ENCODE results near the gene STRAP.
"Not testable (repeated sequence)": the region's sequence is repeated elsewhere in the genome, so short reads cannot be mapped to it uniquely, and the experiment has no call there.

The STRAP gene

DNA sequence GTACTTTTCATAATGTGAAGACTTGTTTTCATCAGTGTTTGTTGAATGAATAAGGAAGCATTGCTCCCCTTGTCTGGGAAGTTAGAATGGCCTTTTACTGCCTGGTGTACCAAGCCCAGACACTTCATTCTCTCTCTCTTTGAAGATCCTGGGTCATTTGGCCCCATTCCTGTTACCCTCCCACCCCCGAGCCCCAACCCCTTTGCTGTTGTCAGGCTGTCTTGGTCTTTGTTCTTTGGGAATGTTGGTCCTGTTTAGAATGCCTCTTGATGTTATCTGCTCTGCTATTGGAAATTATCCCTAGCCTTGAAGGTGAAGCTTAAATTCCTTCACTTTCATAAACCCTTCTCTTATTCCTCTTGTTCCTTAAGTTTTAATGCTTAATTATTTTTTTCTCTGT lies 42.8 kb downstream of the STRAP start:
- DNase-seq (ENCODE audit: low spot score) = no peak

DNA sequence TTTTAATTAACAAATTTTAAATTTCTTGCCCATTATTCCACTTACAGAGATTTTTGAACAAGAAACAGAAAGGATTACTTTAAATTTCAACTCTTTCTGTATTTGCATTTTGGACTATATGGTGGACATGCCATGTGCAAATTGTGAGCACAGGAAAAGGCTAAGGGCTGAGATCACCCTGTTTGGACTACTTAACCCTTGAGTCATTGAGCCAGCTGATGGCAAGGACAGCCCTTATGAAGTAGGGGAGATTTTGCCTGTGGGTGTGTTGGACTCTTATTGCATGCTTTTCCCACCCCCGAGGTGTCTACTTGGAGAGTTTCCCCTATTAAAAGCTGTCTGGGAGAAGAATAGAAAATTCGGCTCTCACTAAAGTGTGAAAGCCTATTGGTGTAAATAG lies 46.2 kb downstream of the STRAP start:
- no peak for DNase-seq (ENCODE audit: low spot score)

- no peak for DNase-seq (ENCODE audit: low spot score)
Measured at GRCh38 chr12:15928870-15929571, 46.8 kb downstream of the STRAP start.

DNA sequence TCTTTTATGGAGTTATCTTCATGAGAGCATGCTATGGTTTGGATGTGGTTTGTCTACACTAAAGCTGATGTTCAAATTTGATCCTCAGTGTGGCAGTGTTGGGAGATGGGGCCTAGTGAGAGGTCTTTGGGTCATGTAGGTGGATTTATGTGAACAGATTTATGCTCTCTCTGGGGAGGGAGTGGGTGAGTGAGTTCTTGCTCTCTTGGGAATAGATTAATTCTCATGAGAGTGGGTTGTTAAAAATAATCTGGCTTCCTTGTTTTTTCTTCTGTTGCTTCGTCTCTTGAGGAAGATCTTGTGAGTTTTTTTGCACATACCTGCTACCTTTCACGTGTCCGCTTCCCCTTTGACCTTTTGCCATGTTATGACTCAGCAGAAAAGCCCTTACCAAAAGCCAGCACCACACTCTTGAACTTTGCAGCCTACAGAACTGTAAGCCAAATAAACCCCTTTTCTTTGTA lies 49.4 kb downstream of the STRAP start:
- DNase-seq (ENCODE audit: low spot score) = no peak

DNA sequence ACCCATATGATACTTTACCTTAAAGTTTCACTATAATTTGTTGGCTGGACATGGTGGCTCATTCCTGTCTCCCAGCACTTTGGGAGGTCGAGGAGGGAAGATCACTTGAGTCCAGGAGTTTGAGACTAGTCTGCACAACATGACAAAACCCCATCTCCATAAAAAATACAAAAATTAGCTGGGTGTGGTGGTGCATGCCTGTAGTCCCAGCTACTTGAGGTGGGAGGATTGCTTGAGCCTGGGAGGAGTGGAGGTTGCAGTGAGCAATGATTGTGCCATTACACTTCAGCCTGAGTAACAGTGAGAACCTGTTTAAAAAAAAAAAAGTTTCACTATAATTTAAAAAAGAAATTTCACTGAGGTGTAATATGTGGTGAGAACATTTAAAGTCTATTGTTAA lies 50.1 kb downstream of the STRAP start:
- no peak for DNase-seq (ENCODE audit: low spot score)

DNA sequence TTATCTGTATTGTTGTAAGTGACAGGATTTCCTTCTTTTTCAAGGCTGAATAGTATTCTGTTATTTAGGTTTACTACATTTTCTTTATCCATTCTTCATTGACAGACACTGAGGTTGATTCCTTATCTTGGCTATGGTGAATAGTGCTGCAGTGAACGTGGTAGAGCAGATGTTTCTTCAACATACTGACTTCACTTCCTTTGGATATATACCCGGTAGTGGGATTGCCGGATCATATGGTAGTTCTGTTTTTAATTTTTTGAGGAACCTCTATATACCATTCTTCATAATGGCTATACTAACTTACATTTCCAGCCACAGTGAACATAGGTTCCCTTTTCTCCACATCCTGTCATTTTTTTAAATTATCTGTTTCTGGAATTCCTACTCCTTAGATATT lies 50.8 kb downstream of the STRAP start:
- no peak for DNase-seq (ENCODE audit: low spot score)

DNA sequence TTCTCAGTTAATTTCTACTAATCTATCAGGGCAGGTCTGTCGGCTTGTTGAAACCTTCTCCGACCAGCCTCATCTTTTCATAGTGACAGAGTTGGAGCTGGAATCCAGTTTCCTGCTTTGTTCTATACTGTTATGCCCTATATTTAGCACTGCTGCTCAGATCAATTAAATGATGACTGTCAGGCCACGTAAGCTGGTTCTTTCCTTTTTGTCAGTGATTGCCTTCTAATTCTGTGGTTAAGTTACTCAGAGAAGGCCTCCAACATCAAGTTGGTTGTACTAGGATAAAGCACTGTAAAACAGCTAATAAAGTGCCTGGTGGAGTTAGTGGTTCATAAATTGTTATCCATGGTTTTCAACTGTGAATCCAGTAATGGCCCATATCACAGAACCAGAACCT lies 51.6 kb downstream of the STRAP start:
- no peak for DNase-seq (ENCODE audit: low spot score)

DNA sequence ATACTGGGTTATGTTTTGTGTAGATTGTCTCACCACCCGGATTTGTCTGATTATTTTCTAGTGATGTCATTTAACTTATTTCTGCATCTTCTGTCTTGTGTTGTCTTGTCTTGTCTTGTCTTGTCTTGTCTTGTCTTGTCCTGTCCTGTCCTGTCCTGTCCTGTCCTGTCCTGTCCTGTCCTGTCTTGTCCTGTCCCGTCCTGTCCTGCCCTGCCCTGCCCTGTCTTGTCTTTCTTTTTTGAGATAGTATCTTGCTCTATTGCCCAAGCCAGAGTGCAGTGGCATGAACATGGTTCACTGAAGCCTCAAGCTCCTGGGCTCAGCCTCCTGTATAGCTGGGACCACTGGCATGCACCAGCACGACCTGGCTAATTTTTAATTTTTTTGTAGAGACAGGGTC lies 54.6 kb downstream of the STRAP start:
- DNase-seq (ENCODE audit: low spot score) = no peak

- DNase-seq (ENCODE audit: low spot score) = no peak
Measured at GRCh38 chr12:15937902-15938301, 55.7 kb downstream of the STRAP start.

DNA sequence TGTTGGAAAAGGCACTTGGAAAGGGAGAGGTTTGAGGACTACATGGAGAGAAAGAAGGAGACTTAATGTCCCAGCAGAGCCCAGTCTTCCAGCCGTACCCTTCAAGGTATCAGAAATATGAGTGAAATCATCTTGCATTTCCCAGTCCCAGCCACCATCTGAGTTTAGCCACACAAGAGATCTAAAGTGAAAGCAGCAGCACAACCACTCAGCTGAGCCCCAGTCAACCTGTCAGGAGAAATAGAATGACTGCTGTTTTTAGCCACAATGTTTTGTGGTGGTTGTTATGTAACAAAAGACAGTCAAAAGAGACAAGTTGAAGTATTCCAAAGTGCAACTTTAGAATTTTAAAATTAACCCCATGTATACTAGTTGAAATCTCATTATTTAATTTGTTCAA lies 56.9 kb downstream of the STRAP start:
- DNase-seq (ENCODE audit: low spot score) = no peak

DNA sequence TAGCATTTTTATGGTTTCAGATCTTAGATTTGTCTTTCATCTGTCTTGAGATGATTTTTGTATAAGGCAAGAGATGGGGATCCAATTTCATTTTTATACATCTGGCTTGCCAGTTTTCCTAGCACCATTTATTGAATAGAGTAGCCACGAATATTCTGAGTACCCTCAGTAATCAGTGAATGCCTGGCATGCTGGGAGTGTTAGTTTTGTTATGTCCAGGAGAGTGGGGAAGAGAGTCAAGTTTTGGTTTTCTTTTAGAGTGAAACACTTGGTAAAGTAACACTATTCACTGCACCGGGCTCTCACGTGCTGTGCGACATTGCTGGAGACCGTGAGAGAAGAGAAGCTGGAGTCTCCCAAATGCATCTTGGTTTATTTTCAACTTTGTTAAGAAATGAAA lies 60.3 kb downstream of the STRAP start:
- DNase-seq (ENCODE audit: low spot score) = no peak

DNA sequence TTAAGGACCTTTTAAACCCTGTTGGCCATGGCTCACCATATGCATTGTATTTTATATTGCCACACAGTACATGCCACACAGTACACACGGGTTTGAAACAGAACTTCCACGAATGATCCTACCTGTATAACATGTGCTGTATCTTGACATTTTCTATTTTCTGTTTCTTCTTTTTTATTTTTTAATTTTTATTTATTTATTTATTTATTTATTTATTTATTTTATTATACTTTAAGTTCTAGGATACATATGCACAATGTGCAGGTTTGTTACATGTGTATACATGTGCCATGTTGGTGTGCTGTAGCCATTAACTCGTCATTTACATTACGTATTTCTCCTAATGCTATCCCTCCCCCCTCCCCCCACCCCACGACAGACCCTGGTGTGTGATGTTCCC lies 61.3 kb downstream of the STRAP start:
- DNase-seq (ENCODE audit: low spot score) = not testable (repeated sequence)

- not testable (repeated sequence) for DNase-seq (ENCODE audit: low spot score)
Measured at GRCh38 chr12:15948461-15948860, 66.3 kb downstream of the STRAP start.
